Astrocyte (in vitro differentiated cells and primary cell): ENCODE results near the gene CRYBB1. TPM values are rescaled to one million over a fixed set of nuclear protein-coding genes. Genes with fewer than 3 reads are reported as not detected.

Experiments used
- DNase-seq: peaks from one replicate; pipeline ENCODE4 v3.0.0-alpha.2; 2010; ENCODE audit warnings: low read depth
- FAIRE-seq: peaks from 2 replicates; lab custom pipeline; 2011; peaks lifted over from hg19 to GRCh38; lab: Jason Lieb, UNC
- H2AFZ ChIP-seq: 2 replicates; pipeline ENCODE4 v1.6.0; 2012; ENCODE audit warnings: low read depth, low read length, inconsistent platforms
- H3K27ac ChIP-seq: 2 replicates; pipeline ENCODE4 v1.5.1; 2011; ENCODE audit warnings: low read depth, low read length, inconsistent platforms
- H3K27me3 ChIP-seq: 2 replicates; pipeline ENCODE4 v1.6.0; 2011; ENCODE audit warnings: low read length, inconsistent platforms; ENCODE audit not compliant: insufficient read depth
- H3K36me3 ChIP-seq: 2 replicates; pipeline ENCODE4 v1.5.1; 2011; ENCODE audit warnings: low read length, inconsistent platforms; ENCODE audit not compliant: insufficient read depth
- H3K4me1 ChIP-seq: 2 replicates; pipeline ENCODE4 v1.5.1; 2011; ENCODE audit warnings: low read length, inconsistent platforms; ENCODE audit not compliant: insufficient read depth
- H3K4me2 ChIP-seq: 2 replicates; pipeline ENCODE4 v1.6.0; 2012; ENCODE audit warnings: low read length, inconsistent platforms
- H3K4me3 ChIP-seq: 2 replicates; pipeline ENCODE4 v1.5.1; 2011; ENCODE audit warnings: low read depth, mild to moderate bottlenecking, low read length, inconsistent platforms; ENCODE audit not compliant: insufficient read depth
- H3K79me2 ChIP-seq: 2 replicates; pipeline ENCODE4 v1.6.0; 2012; ENCODE audit warnings: mild to moderate bottlenecking, low read length, inconsistent platforms; ENCODE audit not compliant: insufficient read depth
- H3K9ac ChIP-seq: 2 replicates; pipeline ENCODE4 v1.6.0; 2012; ENCODE audit warnings: mild to moderate bottlenecking, low read length, inconsistent platforms
- H3K9me3 ChIP-seq: 2 replicates; pipeline ENCODE4 v1.5.1; 2012; ENCODE audit warnings: low read depth, mild to moderate bottlenecking, low read length, inconsistent platforms; ENCODE audit not compliant: insufficient read depth
- H4K20me1 ChIP-seq: 2 replicates; pipeline ENCODE4 v1.6.0; 2012; ENCODE audit warnings: low read length, inconsistent platforms; ENCODE audit not compliant: insufficient read depth
- H3K27ac Mint-ChIP-seq: one replicate; pipeline ENCODE4 v1.8.0; 2021; ENCODE audit warnings: mild to moderate bottlenecking, mixed read lengths; ENCODE audit not compliant: unreplicated experiment
- H3K27me3 Mint-ChIP-seq: one replicate; pipeline ENCODE4 v1.8.0; 2021; ENCODE audit warnings: low read depth, mixed read lengths; ENCODE audit not compliant: unreplicated experiment
- H3K36me3 Mint-ChIP-seq: one replicate; pipeline ENCODE4 v1.8.0; 2021; ENCODE audit warnings: low read depth, mixed read lengths; ENCODE audit not compliant: unreplicated experiment
- H3K4me1 Mint-ChIP-seq: one replicate; pipeline ENCODE4 v1.8.0; 2021; ENCODE audit warnings: low read depth, mixed read lengths; ENCODE audit not compliant: unreplicated experiment
- H3K4me3 Mint-ChIP-seq: one replicate; pipeline ENCODE4 v1.8.0; 2021; ENCODE audit warnings: mild to moderate bottlenecking, moderate library complexity, mixed read lengths; ENCODE audit not compliant: unreplicated experiment
- H3K9me3 Mint-ChIP-seq: one replicate; pipeline ENCODE4 v1.8.0; 2021; ENCODE audit warnings: mild to moderate bottlenecking, mixed read lengths; ENCODE audit not compliant: unreplicated experiment
- EZH2 ChIP-seq: IDR thresholded peaks from 2 replicates; pipeline ENCODE4 v1.6.1; 2012; ENCODE audit warnings: mild to moderate bottlenecking, low read length, inconsistent platforms; ENCODE audit not compliant: insufficient read depth
- total RNA-seq: library from RNA; stranded (reverse); gene quantifications from 2 replicates; pipeline ENCODE4 v1.2.1, GENCODE V29; 2021
- TF ChIP-seq, protein P1 (sequence below): IDR thresholded peaks from 2 replicates; pipeline ENCODE4 v1.5.1; 2011; ENCODE audit warnings: low read depth, mild to moderate bottlenecking, inconsistent platforms, low read length, moderate library complexity; ENCODE audit not compliant: insufficient read depth

The CRYBB1 gene
- total RNA-seq, 1 donor from 2014 or later: not detected

GRCh38 chr22:26634189-26634588, 16.4 kb upstream of the CRYBB1 start:
- peaks cover 2% of the 10 kb centered on the region for H3K27me3 ChIP-seq
- FAIRE-seq (no peak), DNase-seq (no peak)
- Mint-ChIP-seq H3K4me3 (no peak overlapping the region), H3K36me3 (peaks cover 2% of the 10 kb centered on the region), H3K4me1 (peaks cover 3% of the 10 kb centered on the region), H3K27me3 (no peaks in the 10 kb centered on the region), H3K27ac (no peak overlapping the region), H3K9me3 (peaks cover 2% of the 10 kb centered on the region)
- no peak overlapping the region for H3K4me3 ChIP-seq
- no peak overlapping the region for H3K9ac ChIP-seq
- no peaks in the 10 kb centered on the region for H4K20me1 ChIP-seq
- no peak overlapping the region for H2AFZ ChIP-seq
- no peak for TF ChIP-seq EZH2
- no peaks in the 10 kb centered on the region for H3K36me3 ChIP-seq
- H3K27ac ChIP-seq: no peak overlapping the region
- no peaks in the 10 kb centered on the region for H3K4me1 ChIP-seq
- H3K9me3 ChIP-seq: no peaks in the 10 kb centered on the region
- H3K4me2 ChIP-seq: no peak overlapping the region
- no peaks in the 10 kb centered on the region for H3K79me2 ChIP-seq

GRCh38 chr22:26632422-26633155, 14.8 kb upstream of the CRYBB1 start:
- H3K36me3 Mint-ChIP-seq: peaks cover 2% of the 10 kb centered on the region
- H3K27me3 ChIP-seq: peaks cover 2% of the 10 kb centered on the region
- H3K4me3 Mint-ChIP-seq: no peak overlapping the region
- no peaks in the 10 kb centered on the region for H3K9me3 ChIP-seq
- no peaks in the 10 kb centered on the region for H3K36me3 ChIP-seq
- no peak overlapping the region for H3K4me2 ChIP-seq
- H3K4me1 Mint-ChIP-seq: peaks cover 3% of the 10 kb centered on the region
- no peak overlapping the region for H3K27ac ChIP-seq
- H3K4me3 ChIP-seq: no peak overlapping the region
- no peak overlapping the region for H2AFZ ChIP-seq
- H3K9ac ChIP-seq: no peak overlapping the region
- no peak for DNase-seq
- H3K79me2 ChIP-seq: no peaks in the 10 kb centered on the region
- no peaks in the 10 kb centered on the region for H3K4me1 ChIP-seq
- no peak overlapping the region for H3K27ac Mint-ChIP-seq
- peaks cover 2% of the 10 kb centered on the region for H3K9me3 Mint-ChIP-seq
- FAIRE-seq: no peak
- no peaks in the 10 kb centered on the region for H4K20me1 ChIP-seq
- peaks cover 5% of the 10 kb centered on the region for H3K27me3 Mint-ChIP-seq
- no peak for TF ChIP-seq EZH2
- TF ChIP-seq, protein P1, sequence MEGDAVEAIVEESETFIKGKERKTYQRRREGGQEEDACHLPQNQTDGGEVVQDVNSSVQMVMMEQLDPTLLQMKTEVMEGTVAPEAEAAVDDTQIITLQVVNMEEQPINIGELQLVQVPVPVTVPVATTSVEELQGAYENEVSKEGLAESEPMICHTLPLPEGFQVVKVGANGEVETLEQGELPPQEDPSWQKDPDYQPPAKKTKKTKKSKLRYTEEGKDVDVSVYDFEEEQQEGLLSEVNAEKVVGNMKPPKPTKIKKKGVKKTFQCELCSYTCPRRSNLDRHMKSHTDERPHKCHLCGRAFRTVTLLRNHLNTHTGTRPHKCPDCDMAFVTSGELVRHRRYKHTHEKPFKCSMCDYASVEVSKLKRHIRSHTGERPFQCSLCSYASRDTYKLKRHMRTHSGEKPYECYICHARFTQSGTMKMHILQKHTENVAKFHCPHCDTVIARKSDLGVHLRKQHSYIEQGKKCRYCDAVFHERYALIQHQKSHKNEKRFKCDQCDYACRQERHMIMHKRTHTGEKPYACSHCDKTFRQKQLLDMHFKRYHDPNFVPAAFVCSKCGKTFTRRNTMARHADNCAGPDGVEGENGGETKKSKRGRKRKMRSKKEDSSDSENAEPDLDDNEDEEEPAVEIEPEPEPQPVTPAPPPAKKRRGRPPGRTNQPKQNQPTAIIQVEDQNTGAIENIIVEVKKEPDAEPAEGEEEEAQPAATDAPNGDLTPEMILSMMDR: no peak

GRCh38 chr22:26631282-26631681, 13.5 kb upstream of the CRYBB1 start:
- no peak overlapping the region for H3K27ac ChIP-seq
- no peak for TF ChIP-seq EZH2
- TF ChIP-seq, protein P1: no peak
- H3K4me1 ChIP-seq: no peaks in the 10 kb centered on the region
- FAIRE-seq (no peak), DNase-seq (no peak)
- Mint-ChIP-seq H3K4me3 (no peak overlapping the region), H3K4me1 (peaks cover 3% of the 10 kb centered on the region), H3K27ac (no peak overlapping the region), H3K27me3 (peaks cover 5% of the 10 kb centered on the region), H3K36me3 (peaks cover 2% of the 10 kb centered on the region), H3K9me3 (peaks cover 2% of the 10 kb centered on the region)
- no peak overlapping the region for H3K4me3 ChIP-seq
- no peak overlapping the region for H3K4me2 ChIP-seq
- no peaks in the 10 kb centered on the region for H3K9me3 ChIP-seq
- no peak overlapping the region for H3K9ac ChIP-seq
- no peaks in the 10 kb centered on the region for H4K20me1 ChIP-seq
- no peaks in the 10 kb centered on the region for H3K79me2 ChIP-seq
- no peak overlapping the region for H2AFZ ChIP-seq
- peaks cover 2% of the 10 kb centered on the region for H3K27me3 ChIP-seq
- H3K36me3 ChIP-seq: no peaks in the 10 kb centered on the region
